HL-60 (cell line): Measurements from ENCODE around the gene DDR2.

Experiments
- CTCF ChIP-seq: IDR thresholded peaks from one replicate; pipeline ENCODE4 v1.5.1; 2011; ENCODE audit warnings: low read length, control low read depth, inconsistent platforms; ENCODE audit not compliant: insufficient read depth
- GABPA ChIP-seq: IDR thresholded peaks from 2 replicates; pipeline ENCODE4 v1.6.1; 2012; ENCODE audit warnings: low read depth
- POLR2AphosphoS5 ChIP-seq: IDR thresholded peaks from 2 replicates; pipeline ENCODE4 v1.6.1; 2012; ENCODE audit warnings: low read depth
- SPI1 ChIP-seq: IDR thresholded peaks from 2 replicates; pipeline ENCODE4 v1.6.1; 2012; ENCODE audit warnings: low read depth, mild to moderate bottlenecking, borderline replicate concordance
- TF ChIP-seq, protein P1 (sequence below): IDR thresholded peaks from 2 replicates; pipeline ENCODE4 v1.6.1; 2012; ENCODE audit warnings: low read depth; ENCODE audit not compliant: insufficient replicate concordance

DNA sequence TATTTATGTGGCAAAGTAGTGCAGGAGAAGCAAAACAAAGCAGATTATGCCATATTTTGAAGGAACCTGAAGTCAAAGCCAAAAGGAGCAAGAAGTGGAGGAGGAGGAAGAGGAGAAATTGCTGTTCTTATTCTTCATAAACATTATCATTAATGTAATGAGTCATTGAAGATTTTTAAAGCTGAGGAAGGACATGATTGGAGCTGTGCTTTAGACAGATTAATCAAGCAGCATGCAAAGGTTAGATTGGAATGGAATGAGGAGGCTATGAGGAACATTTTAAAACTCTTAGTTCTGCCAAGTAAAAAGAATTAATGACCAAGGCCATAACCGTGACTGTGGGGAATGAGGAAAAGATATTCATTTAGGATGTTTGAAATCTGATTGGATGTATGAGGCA lies 125.2 kb downstream of the DDR2 start:
- TF ChIP-seq CTCF, result no peak
- TF ChIP-seq, protein P1, sequence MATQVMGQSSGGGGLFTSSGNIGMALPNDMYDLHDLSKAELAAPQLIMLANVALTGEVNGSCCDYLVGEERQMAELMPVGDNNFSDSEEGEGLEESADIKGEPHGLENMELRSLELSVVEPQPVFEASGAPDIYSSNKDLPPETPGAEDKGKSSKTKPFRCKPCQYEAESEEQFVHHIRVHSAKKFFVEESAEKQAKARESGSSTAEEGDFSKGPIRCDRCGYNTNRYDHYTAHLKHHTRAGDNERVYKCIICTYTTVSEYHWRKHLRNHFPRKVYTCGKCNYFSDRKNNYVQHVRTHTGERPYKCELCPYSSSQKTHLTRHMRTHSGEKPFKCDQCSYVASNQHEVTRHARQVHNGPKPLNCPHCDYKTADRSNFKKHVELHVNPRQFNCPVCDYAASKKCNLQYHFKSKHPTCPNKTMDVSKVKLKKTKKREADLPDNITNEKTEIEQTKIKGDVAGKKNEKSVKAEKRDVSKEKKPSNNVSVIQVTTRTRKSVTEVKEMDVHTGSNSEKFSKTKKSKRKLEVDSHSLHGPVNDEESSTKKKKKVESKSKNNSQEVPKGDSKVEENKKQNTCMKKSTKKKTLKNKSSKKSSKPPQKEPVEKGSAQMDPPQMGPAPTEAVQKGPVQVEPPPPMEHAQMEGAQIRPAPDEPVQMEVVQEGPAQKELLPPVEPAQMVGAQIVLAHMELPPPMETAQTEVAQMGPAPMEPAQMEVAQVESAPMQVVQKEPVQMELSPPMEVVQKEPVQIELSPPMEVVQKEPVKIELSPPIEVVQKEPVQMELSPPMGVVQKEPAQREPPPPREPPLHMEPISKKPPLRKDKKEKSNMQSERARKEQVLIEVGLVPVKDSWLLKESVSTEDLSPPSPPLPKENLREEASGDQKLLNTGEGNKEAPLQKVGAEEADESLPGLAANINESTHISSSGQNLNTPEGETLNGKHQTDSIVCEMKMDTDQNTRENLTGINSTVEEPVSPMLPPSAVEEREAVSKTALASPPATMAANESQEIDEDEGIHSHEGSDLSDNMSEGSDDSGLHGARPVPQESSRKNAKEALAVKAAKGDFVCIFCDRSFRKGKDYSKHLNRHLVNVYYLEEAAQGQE, result no peak
- no peak for TF ChIP-seq POLR2AphosphoS5
- TF ChIP-seq GABPA, result no peak
- TF ChIP-seq SPI1, result no peak
